Measurements from ENCODE around the gene ADAMTS16.

GRCh38 chr5:5221724-5222123 lies 81.6 kb downstream of the ADAMTS16 start:
- TF ChIP-seq ZNF274 (IDR thresholded peaks at IDR 0.05; ENCODE audit: borderline replicate concordance, low read depth, low read length) (no peak), TAF1 (IDR thresholded peaks at IDR 0.05; ENCODE audit: control insufficient read depth, extremely low read depth, insufficient read depth, low read length, severe bottlenecking) (no peak), SMARCB1 (IDR thresholded peaks at IDR 0.05; ENCODE audit: insufficient read length, low read depth) (no peak), ELF4 (CRISPR knock-in tag; IDR thresholded peaks at IDR 0.05) (no peak), EP300 (IDR thresholded peaks at IDR 0.05; ENCODE audit: low read length) (no peak), CTCF (IDR thresholded peaks at IDR 0.05 in 2 of 3, conservative IDR thresholded peaks at IDR 0.05 in 1 of 3; ENCODE audit: insufficient read depth in 2 of 3, low read depth in 1 of 3, low read length in 3 of 3) (no peak), CBX1 (IDR thresholded peaks at IDR 0.05; ENCODE audit: low read depth) (no peak), ZNF707 (CRISPR knock-in tag; conservative IDR thresholded peaks at IDR 0.05) (no peak)
